ENCODE results near the gene CELF1.

Gene CELF1

DNA sequence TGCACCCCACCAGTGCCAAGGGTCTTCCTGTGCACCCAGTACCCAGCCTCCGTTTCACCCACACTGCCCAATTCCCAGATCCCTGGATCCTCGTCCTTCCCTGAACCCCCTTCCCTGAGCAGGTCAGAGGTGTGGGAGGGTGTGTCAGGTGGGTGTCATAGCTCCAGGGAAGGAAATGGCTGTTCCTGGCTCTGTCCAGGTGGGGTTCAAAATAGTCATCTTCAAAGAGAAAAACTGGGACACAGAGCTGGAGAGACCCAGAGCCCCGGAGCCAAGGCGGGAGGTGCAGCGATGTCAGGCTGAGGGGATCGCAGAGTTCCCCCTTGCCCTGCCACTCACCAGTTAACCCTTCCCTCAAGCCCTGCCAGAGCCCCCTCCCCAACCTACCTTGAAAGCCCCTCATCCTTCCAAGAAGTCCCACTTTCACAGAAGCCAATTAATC, 40.6 kb upstream of the CELF1 start:
- H3K4me1 ChIP-seq (ENCODE audit: control insufficient read depth in 1 of 2, insufficient read depth in 1 of 2, low read depth in 1 of 2, low read length in 1 of 2) = peaks cover 15 to 22% of the 10 kb centered on the region in 2 experiments
- H3K27ac ChIP-seq = no peak overlapping the region
- TF ChIP-seq, protein P1, sequence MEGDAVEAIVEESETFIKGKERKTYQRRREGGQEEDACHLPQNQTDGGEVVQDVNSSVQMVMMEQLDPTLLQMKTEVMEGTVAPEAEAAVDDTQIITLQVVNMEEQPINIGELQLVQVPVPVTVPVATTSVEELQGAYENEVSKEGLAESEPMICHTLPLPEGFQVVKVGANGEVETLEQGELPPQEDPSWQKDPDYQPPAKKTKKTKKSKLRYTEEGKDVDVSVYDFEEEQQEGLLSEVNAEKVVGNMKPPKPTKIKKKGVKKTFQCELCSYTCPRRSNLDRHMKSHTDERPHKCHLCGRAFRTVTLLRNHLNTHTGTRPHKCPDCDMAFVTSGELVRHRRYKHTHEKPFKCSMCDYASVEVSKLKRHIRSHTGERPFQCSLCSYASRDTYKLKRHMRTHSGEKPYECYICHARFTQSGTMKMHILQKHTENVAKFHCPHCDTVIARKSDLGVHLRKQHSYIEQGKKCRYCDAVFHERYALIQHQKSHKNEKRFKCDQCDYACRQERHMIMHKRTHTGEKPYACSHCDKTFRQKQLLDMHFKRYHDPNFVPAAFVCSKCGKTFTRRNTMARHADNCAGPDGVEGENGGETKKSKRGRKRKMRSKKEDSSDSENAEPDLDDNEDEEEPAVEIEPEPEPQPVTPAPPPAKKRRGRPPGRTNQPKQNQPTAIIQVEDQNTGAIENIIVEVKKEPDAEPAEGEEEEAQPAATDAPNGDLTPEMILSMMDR (IDR thresholded peaks at IDR 0.05) = no peak
- H3K27me3 ChIP-seq = peaks cover 43% of the 10 kb centered on the region
- H3K36me3 ChIP-seq = no peaks in the 10 kb centered on the region
- H3K4me3 ChIP-seq (ENCODE audit: low read depth in 1 of 2, low read length in 1 of 2) = no peak overlapping the region
- H3K9me3 ChIP-seq = no peaks in the 10 kb centered on the region

DNA sequence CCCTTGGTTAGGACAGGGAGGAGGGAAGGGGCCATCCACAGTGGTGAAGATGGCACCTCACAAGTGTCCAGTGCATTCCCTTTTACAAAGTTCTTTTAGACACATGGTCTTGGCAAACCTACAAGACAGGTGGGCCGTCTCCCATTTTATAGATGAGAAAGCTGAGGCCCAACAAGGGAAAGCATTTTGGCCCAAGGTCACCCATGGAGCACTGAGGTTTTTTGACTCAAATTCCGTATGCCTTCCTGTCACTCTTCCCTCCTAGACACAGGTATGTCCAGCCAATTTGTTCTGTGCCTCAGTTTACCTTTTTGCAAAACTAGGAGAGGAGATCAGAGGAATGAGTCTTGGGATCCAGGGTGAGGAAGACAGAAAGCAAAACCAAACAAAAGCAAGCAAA, 40.0 kb upstream of the CELF1 start:
- no peak overlapping the region for H3K4me3 ChIP-seq (ENCODE audit: low read depth in 1 of 2, low read length in 1 of 2)
- H3K27me3 ChIP-seq = peaks cover 43% of the 10 kb centered on the region
- no peak overlapping the region for H3K27ac ChIP-seq
- TF ChIP-seq, protein P1 (IDR thresholded peaks at IDR 0.05) = no peak
- H3K9me3 ChIP-seq = no peaks in the 10 kb centered on the region
- peaks cover 16 to 24% of the 10 kb centered on the region in 2 experiments for H3K4me1 ChIP-seq (ENCODE audit: control insufficient read depth in 1 of 2, insufficient read depth in 1 of 2, low read depth in 1 of 2, low read length in 1 of 2)
- H3K36me3 ChIP-seq = no peaks in the 10 kb centered on the region

DNA sequence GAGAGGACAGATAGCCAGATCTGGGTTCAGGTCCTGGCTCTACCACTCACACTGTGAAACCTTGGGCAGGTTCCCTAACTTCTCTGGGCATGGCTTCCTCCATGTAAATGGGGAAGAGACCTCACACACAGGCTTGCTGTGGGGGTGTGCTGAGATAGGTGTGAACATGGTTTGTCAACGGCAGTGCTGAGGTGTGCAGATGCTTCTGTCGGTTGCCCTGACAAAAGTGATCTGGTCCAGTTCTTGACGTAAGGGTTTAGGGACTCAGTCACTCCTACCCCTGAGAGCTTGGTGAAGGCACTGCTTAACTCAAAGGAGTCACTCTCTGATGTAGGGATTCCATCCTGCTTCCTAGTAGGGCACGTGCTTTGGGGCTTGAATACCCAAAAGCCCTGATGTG, 39.3 kb upstream of the CELF1 start:
- Histone ChIP-seq H3K27me3 (peaks cover 43% of the 10 kb centered on the region), H3K4me3 (ENCODE audit: low read depth in 1 of 2, low read length in 1 of 2) (no peak overlapping the region), H3K9me3 (no peaks in the 10 kb centered on the region), H3K27ac (no peak overlapping the region), H3K36me3 (no peaks in the 10 kb centered on the region), H3K4me1 (ENCODE audit: control insufficient read depth in 1 of 2, insufficient read depth in 1 of 2, low read depth in 1 of 2, low read length in 1 of 2) (peaks cover 20 to 29% of the 10 kb centered on the region in 2 experiments)
- TF ChIP-seq, protein P1 (IDR thresholded peaks at IDR 0.05) = no peak

DNA sequence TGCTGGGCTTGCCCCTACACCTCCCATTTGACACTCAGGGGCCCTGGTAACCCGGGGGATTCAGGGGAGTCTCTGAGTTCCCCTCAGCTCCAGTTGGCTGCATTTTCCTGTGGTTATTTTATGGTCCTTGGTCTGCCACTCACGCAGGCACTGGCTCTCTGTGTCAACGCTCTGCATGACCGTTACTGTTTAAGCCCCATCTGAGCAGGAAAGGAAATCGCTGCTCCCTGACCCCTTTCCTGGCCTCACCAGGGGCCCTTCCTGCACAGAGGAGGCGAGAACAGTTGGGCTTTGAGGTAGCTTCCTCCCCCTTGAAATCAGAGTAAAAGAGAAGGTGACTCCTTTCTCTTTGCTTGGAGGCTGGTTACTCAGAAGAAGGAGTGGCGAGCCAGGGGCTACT, 38.8 kb upstream of the CELF1 start:
- peaks cover 20 to 29% of the 10 kb centered on the region in 2 experiments for H3K4me1 ChIP-seq (ENCODE audit: control insufficient read depth in 1 of 2, insufficient read depth in 1 of 2, low read depth in 1 of 2, low read length in 1 of 2)
- H3K27me3 ChIP-seq = peaks cover 43% of the 10 kb centered on the region
- no peaks in the 10 kb centered on the region for H3K9me3 ChIP-seq
- H3K36me3 ChIP-seq = no peaks in the 10 kb centered on the region
- H3K27ac ChIP-seq = no peak overlapping the region
- H3K4me3 ChIP-seq (ENCODE audit: low read depth in 1 of 2, low read length in 1 of 2) = no peak overlapping the region
- TF ChIP-seq, protein P1 (IDR thresholded peaks at IDR 0.05) = no peak

DNA sequence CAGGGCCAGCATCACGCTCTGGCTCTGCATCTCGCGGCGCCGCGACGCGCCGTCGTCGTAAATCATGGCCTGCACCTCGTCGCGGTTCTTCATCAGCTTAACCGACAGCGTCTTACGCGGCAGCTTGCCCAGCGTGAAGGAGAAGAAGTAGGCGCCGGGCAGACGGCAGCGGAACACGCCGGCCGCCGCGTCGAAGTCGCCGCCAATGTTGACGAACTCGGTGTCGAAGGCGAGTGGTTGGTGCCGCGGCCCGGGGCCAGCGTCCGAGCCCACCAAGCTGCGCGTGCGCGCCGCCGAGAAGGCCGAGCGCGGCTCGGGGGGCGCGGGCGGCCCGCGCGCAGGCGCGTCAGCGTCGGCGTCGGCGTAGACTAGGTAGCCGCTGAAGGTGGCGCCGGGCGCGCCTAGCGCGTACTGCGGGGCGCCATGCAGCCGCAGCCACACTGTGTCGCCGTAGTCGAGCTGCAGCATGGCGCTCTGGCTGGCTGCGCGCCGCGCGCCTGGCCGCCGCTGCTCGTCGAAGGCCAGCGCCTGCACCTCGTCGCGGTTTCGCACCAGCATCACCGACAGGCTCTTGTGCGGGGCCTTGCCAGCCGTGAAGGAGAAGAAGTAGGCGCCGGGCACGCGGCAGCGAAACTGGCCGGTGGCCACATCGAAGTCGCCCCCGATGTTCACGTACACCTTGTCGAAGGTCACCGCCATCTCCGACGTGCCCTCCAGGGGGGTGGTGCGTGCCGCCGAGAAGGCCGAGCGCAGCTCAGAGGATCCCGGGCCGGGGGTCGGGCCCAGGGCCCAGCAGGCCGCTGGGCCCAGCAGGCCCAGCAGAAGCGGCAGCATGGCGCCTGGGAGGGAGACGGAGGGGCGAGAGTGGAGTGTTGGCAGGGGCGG, 37.3 kb upstream of the CELF1 start:
- peaks cover 20 to 29% of the 10 kb centered on the region in 2 experiments for H3K4me1 ChIP-seq (ENCODE audit: control insufficient read depth in 1 of 2, insufficient read depth in 1 of 2, low read depth in 1 of 2, low read length in 1 of 2)
- TF ChIP-seq, protein P1 (IDR thresholded peaks at IDR 0.05) = no peak
- H3K4me3 ChIP-seq (ENCODE audit: low read depth in 1 of 2, low read length in 1 of 2) = no peak overlapping the region
- H3K27ac ChIP-seq = no peak overlapping the region
- peaks cover under 1% of the 10 kb centered on the region for H3K36me3 ChIP-seq
- peaks cover 37% of the 10 kb centered on the region for H3K27me3 ChIP-seq
- no peaks in the 10 kb centered on the region for H3K9me3 ChIP-seq
